HepG2 (cell line): ENCODE results near the gene IL6R. TPM values are rescaled to one million over a fixed set of nuclear protein-coding genes. Genes with fewer than 3 reads are reported as not detected.

Source experiments
- ATAC-seq: fragments of 200-7000 bp; cut with Tn5 transposase; 3 replicates; pipeline ENCODE4 v1.9.1; 2020; ENCODE audit warnings: mild to moderate bottlenecking, moderate library complexity
- BruUV-seq: library from RNA; stranded (reverse); fragments of 400-500 nt; replicated peaks from 2 replicates; lab custom pipeline; 2021; lab: Mats Ljungman, UMichigan
- CTCF ChIA-PET: fragments of 300-600 bp; formaldehyde crosslinking; extraction: SDS; loops from one replicate; lab custom pipeline; 2021; ENCODE audit warnings: low total read pairs, inconsistent platforms, low intra/inter-chr PET ratio; lab: Yijun Ruan, JAX
- POLR2A ChIA-PET: fragments of 350-600 bp; sonication (Branson Sonifier 250); formaldehyde crosslinking; loops from one replicate; lab custom pipeline; 2020; ENCODE audit warnings: antibody characterized with exemption, inconsistent platforms; lab: Yijun Ruan, JAX
- DNase-seq: peaks from one replicate; pipeline ENCODE4 v3.0.0-alpha.2; 2015; ENCODE audit warnings: low spot score
- FAIRE-seq: peaks from 3 replicates; lab custom pipeline; 2011; peaks lifted over from hg19 to GRCh38; lab: Jason Lieb, UNC
- H2AFZ ChIP-seq: one replicate; pipeline ENCODE4 v1.6.1; 2011; ENCODE audit warnings: low read length, inconsistent platforms
- H3K27ac ChIP-seq: fragments of 300-600 bp; 3 replicates; pipeline ENCODE4 v1.8.0; 2011; ENCODE audit warnings: mixed run types, mild to moderate bottlenecking, mixed read lengths, low read length, inconsistent platforms; ENCODE audit not compliant: insufficient read depth; ENCODE audit errors: extremely low read length
- H3K27me3 ChIP-seq, 2 experiments: fragments of 200-600 bp in 1 of 2; 2 replicates in 1 of 2; 3 replicates in 1 of 2; pipeline versions ENCODE4 v1.6.0 to v1.8.0; 2011; ENCODE audit warnings: low read length in 2 of 2, mild to moderate bottlenecking in 2 of 2, moderate library complexity in 2 of 2, inconsistent platforms in 1 of 2; ENCODE audit not compliant: insufficient read depth in 2 of 2, control insufficient read depth in 1 of 2
- H3K36me3 ChIP-seq, 2 experiments: fragments of 200-600 bp in 1 of 2; replicated peaks in 1 of 2; 2 replicates in 1 of 2; 3 replicates in 1 of 2; pipeline versions ENCODE4 v1.5.1 to v1.8.0; 2011; ENCODE audit warnings: low read length in 2 of 2, inconsistent platforms in 1 of 2; ENCODE audit not compliant: insufficient read depth in 2 of 2, control insufficient read depth in 1 of 2
- H3K4me1 ChIP-seq: 2 replicates; pipeline ENCODE4 v1.5.1; 2012; ENCODE audit warnings: low read length, inconsistent platforms; ENCODE audit not compliant: insufficient read depth
- H3K4me2 ChIP-seq: 2 replicates; pipeline ENCODE4 v1.6.0; 2011; ENCODE audit warnings: low read depth, low read length, inconsistent platforms
- H3K4me3 ChIP-seq, 3 experiments: fragments of 200-600 bp in 1 of 3; sonication (generic), shearing (Covaris generic) in 1 of 3; replicated peaks in 1 of 3; 2 replicates each; pipeline ENCODE4 v1.5.1; 2011 to 2016; ENCODE audit warnings: low read length in 3 of 3, inconsistent platforms in 2 of 3, low read depth in 2 of 3, mild to moderate bottlenecking in 2 of 3, control low read depth in 1 of 3, mixed read lengths in 1 of 3; ENCODE audit not compliant: insufficient read depth in 1 of 3
- H3K79me2 ChIP-seq: one replicate; pipeline ENCODE4 v1.6.1; 2011; ENCODE audit warnings: low read length, inconsistent platforms; ENCODE audit not compliant: insufficient read depth
- H3K9ac ChIP-seq: 2 replicates; pipeline ENCODE4 v1.6.0; 2011; ENCODE audit warnings: mild to moderate bottlenecking, low read depth, low read length, inconsistent platforms; ENCODE audit not compliant: insufficient read depth
- H3K9me3 ChIP-seq: 2 replicates; pipeline ENCODE4 v1.5.1; 2012; ENCODE audit warnings: mild to moderate bottlenecking, low read length
- H4K20me1 ChIP-seq: 2 replicates; pipeline ENCODE4 v1.6.0; 2011; ENCODE audit warnings: inconsistent platforms, mild to moderate bottlenecking, low read length, moderate library complexity; ENCODE audit not compliant: insufficient read depth
- FOSL1 ChIP-seq: sonication (generic); formaldehyde crosslinking; IDR thresholded peaks from 2 replicates; pipeline ENCODE4 v1.9.0; 2021; ENCODE audit warnings: missing genetic modification reagents, borderline replicate concordance
- HMG20B ChIP-seq: conservative IDR thresholded peaks from 2 replicates; pipeline ENCODE4 v1.6.1; 2016; ENCODE audit warnings: missing genetic modification reagents, missing compliant biosample characterization
- MAFF ChIP-seq: IDR thresholded peaks from 2 replicates; pipeline ENCODE4 v1.6.1; 2011; ENCODE audit warnings: low read depth, low read length, improper control_type of control experiment
- MAFK ChIP-seq, 2 experiments: IDR thresholded peaks in 1 of 2; conservative IDR thresholded peaks in 1 of 2; 2 replicates each; pipeline ENCODE4 v1.6.1; 2011; ENCODE audit warnings: improper control_type of control experiment in 2 of 2, low read length in 2 of 2
- NR2F1 ChIP-seq, 2 experiments: fragments of 450-650 bp in 1 of 2; formaldehyde crosslinking in 1 of 2; IDR thresholded peaks; 2 replicates each; pipeline versions ENCODE4 v1.5.0 to v1.6.1; 2016 to 2020; ENCODE audit warnings: mild to moderate bottlenecking in 1 of 2, missing compliant biosample characterization in 1 of 2, missing genetic modification reagents in 1 of 2, moderate library complexity in 1 of 2
- REST ChIP-seq, 2 experiments: IDR thresholded peaks; 2 replicates each; pipeline ENCODE4 v1.6.1; 2011 to 2012; ENCODE audit warnings: low read length in 2 of 2, borderline replicate concordance in 1 of 2, low read depth in 1 of 2, mild to moderate bottlenecking in 1 of 2, moderate library complexity in 1 of 2
- ZNF224 ChIP-seq: sonication (generic); formaldehyde crosslinking; IDR thresholded peaks from 2 replicates; pipeline ENCODE4 v1.5.0; 2020; ENCODE audit warnings: mild to moderate bottlenecking, missing genetic modification reagents
- ZNF235 ChIP-seq: sonication (generic); formaldehyde crosslinking; IDR thresholded peaks from 2 replicates; pipeline ENCODE4 v1.8.1; 2023; ENCODE audit warnings: mild to moderate bottlenecking, missing genetic modification reagents, borderline replicate concordance
- ZNF280D ChIP-seq: sonication (generic); formaldehyde crosslinking; IDR thresholded peaks from 2 replicates; pipeline ENCODE4 v1.5.1; 2020; ENCODE audit warnings: mild to moderate bottlenecking, missing genetic modification reagents
- ZNF768 ChIP-seq: sonication (generic); formaldehyde crosslinking; IDR thresholded peaks from 2 replicates; pipeline ENCODE4 v1.4.0; 2020; ENCODE audit warnings: missing genetic modification reagents
- WGBS: methylation state at CpG from one replicate; pipeline ENCODE4 v1.1.6; 2017; ENCODE audit warnings: low lambda C conversion rate; 5-methylcytosine and 5-hydroxymethylcytosine counted together
- in situ Hi-C: cut with HindIII; loops from 2 replicates; pipeline ENCODE4 v1.10.0; 2017; ENCODE audit warnings: low pct_unique_long_range_greater_than_20kb; ENCODE audit not compliant: extremely low pct_ligation_motif_present
- intact Hi-C: fragments of 100-400 bp; cut with micrococcal nuclease; formaldehyde crosslinking; loops from one replicate; pipeline ENCODE4 v1.10.0; 2022; ENCODE audit not compliant: unreplicated experiment
- polyA plus RNA-seq, 8 experiments: library from polyadenylated mRNA; depleted of rRNA in 3 of 8; stranded (reverse) in 7 of 8; unstranded in 1 of 8; fragments of >200 nt; fragmentation: Illumina TruSeq in 4 of 8; extraction: Trizol in 4 of 8; gene quantifications; 2 replicates each; pipeline versions ENCODE4 v1.2.1 to v1.2.3, GENCODE V29; 2011 to 2016; ENCODE audit warnings: low read depth in 4 of 8, missing spikeins in 1 of 8, mixed read lengths in 1 of 8; ENCODE audit not compliant: insufficient read depth in 1 of 8
- total RNA-seq, 5 experiments: library from RNA; depleted of rRNA; stranded (reverse); fragments of >200 nt; fragmentation: Illumina TruSeq; extraction: Trizol; gene quantifications; 2 replicates each; pipeline ENCODE4 v1.2.3, GENCODE V29; 2016; ENCODE audit warnings: low read depth in 1 of 5

Gene IL6R
- total and polyA plus RNA-seq, 2 of the 13 experiments (the other 11 are each of a cell fraction or from before 2014, with no cell fraction given), result 5.0 to 24.5 TPM

DNA sequence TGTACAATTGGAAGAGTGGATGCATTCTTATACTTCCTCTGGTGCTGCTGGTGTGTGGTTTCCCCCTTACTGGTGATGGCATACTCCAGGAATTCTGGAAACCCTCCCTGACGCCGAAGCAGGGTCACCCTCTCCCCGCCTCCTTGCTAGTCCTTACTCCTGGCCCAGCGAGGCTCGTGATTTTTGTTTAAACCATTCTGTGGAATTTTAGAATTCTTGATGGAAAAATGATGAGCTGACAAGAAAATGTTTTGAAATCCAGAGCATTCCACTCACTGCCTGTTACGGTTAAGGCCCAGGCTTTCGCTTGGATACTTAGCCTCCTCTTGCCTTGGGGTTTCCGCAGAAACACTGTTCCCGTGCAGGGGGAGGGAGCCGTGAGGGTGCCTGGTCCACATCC lies 41.1 kb downstream of the IL6R start:
- Histone ChIP-seq H3K9me3 (no peaks in the 10 kb centered on the region), H3K4me2 (no peak overlapping the region), H2AFZ (no peak overlapping the region), H3K9ac (no peak overlapping the region), H3K4me3 (no peak overlapping the region), H4K20me1 (no peaks in the 10 kb centered on the region), H3K36me3 (no peaks in the 10 kb centered on the region), H3K27me3 (no peaks in the 10 kb centered on the region), H3K4me1 (no peaks in the 10 kb centered on the region), H3K27ac (no peak overlapping the region), H3K79me2 (no peaks in the 10 kb centered on the region)
- DNase-seq (no peak), FAIRE-seq (no peak), ATAC-seq (no peak)
- intact Hi-C loops, result loop anchor here (10.0 kb wide), 1 partner anchor 91 kb away; no protein-coding TSS in a partner anchor
- no TSS peak for BruUV-seq
- in situ Hi-C loops, result no loop called here
- 94% methylated on average over 10 of the region's 10 CpGs for WGBS
- TF ChIP-seq MAFF (0 out of 2 replicates have a peak, but pooled peaks have one; percentile 22), HMG20B (CRISPR knock-in tag) (no peak), MAFK (conservative IDR thresholded peaks at IDR 0.05 in 1 of 2, IDR thresholded peaks at IDR 0.05 in 1 of 2; ENCODE audit: low read length in 2 of 2) (peak; percentile 46 to 50; a peak in 3 of 4 replicates)
- ChIA-PET POLR2A (no interaction called here), CTCF (no interaction called here)

- no peak overlapping the region for H3K4me2 ChIP-seq
- FAIRE-seq (no peak), DNase-seq (no peak), ATAC-seq (no peak)
- ChIA-PET POLR2A (no interaction called here), CTCF (no interaction called here)
- WGBS, result 98% methylated on average over 6 of the region's 6 CpGs
- no peaks in the 10 kb centered on the region for H3K27me3 ChIP-seq
- TF ChIP-seq NR2F1 (CRISPR knock-in tag; IDR thresholded peaks at IDR 0.05), result no peak
- TF ChIP-seq ZNF224 (CRISPR knock-in tag), result no peak
- TF ChIP-seq ZNF768 (CRISPR knock-in tag), result no peak
- no peak for TF ChIP-seq REST (IDR thresholded peaks at IDR 0.05; ENCODE audit: borderline replicate concordance in 1 of 2, low read depth in 1 of 2, low read length in 2 of 2)
- no peak for TF ChIP-seq FOSL1 (CRISPR knock-in tag)
- TF ChIP-seq ZNF235 (CRISPR knock-in tag), result no peak
- no peak for TF ChIP-seq ZNF280D (CRISPR knock-in tag)
- no peaks in the 10 kb centered on the region for H3K79me2 ChIP-seq
- intact Hi-C loops (loop anchor here (10.0 kb wide), 1 partner anchor 92 kb away; no protein-coding TSS in a partner anchor), in situ Hi-C loops (no loop called here)
- H4K20me1 ChIP-seq, result no peaks in the 10 kb centered on the region
- no peak overlapping the region for H3K27ac ChIP-seq
- BruUV-seq, result no TSS peak
- H3K9ac ChIP-seq, result no peak overlapping the region
- no peaks in the 10 kb centered on the region for H3K4me1 ChIP-seq
- no peaks in the 10 kb centered on the region for H3K9me3 ChIP-seq
- H2AFZ ChIP-seq, result no peak overlapping the region
- no peak overlapping the region for H3K4me3 ChIP-seq
- H3K36me3 ChIP-seq, result no peaks in the 10 kb centered on the region
Measured at GRCh38 chr1:154446789-154447188, 41.6 kb downstream of the IL6R start.
